Measurements from ENCODE around the gene FYB1. TPM values are rescaled to one million over a fixed set of nuclear protein-coding genes. Genes with fewer than 3 reads are reported as not detected.

Gene FYB1
- total and polyA plus RNA-seq, 2 experiments from 2014 or later = not detected

GRCh38 chr5:39116344-39117170 lies 102.8 kb downstream of the FYB1 start:
- no peak for ATAC-seq
- H3K4me1 ChIP-seq (ENCODE audit: insufficient read depth) = no peaks in the 10 kb centered on the region
- no peaks in the 10 kb centered on the region for H3K27me3 Mint-ChIP-seq (ENCODE audit: insufficient read depth, low read depth, poor library complexity)

More at GRCh38 chr5:39116344-39117170, 102.8 kb downstream of the FYB1 start:
- no peak overlapping the region for H3K27ac ChIP-seq (ENCODE audit: low read depth)
- H3K4me3 ChIP-seq = no peak overlapping the region
- no peaks in the 10 kb centered on the region for H4K20me1 ChIP-seq (replicated peaks; ENCODE audit: insufficient read depth)
- no peak for DNase-seq (ENCODE audit: low spot score)
- Mint-ChIP-seq H3K4me1 (no peaks in the 10 kb centered on the region), H3K36me3 (ENCODE audit: low read depth) (no peaks in the 10 kb centered on the region), H3K9me3 (no peaks in the 10 kb centered on the region), H3K27ac (no peak overlapping the region), H3K4me3 (no peak overlapping the region)
- no peak overlapping the region for H2AFZ ChIP-seq
- H3K36me3 ChIP-seq (ENCODE audit: insufficient read depth) = no peaks in the 10 kb centered on the region
- no peak for TF ChIP-seq ZNF114 (CRISPR knock-in tag; IDR thresholded peaks at IDR 0.05)
- TF ChIP-seq EZH2phosphoT487 (IDR thresholded peaks at IDR 0.05; ENCODE audit: unreplicated experiment) = no peak
- TF ChIP-seq REST (IDR thresholded peaks at IDR 0.05; ENCODE audit: unreplicated experiment) = no peak
- TF ChIP-seq NANOG (IDR thresholded peaks at IDR 0.05; ENCODE audit: borderline replicate concordance) = no peak
- no peak for TF ChIP-seq EZH2 (IDR thresholded peaks at IDR 0.05; ENCODE audit: low read depth, unreplicated experiment)
- no peak for TF ChIP-seq CTCF (conservative IDR thresholded peaks at IDR 0.05; ENCODE audit: low read depth in 2 of 2)
- no peak for TF ChIP-seq CREB1 (CRISPR knock-in tag; IDR thresholded peaks at IDR 0.05; ENCODE audit: low read depth)
- TF ChIP-seq JUNB (IDR thresholded peaks at IDR 0.05; ENCODE audit: unreplicated experiment) = no peak
- no peak for TF ChIP-seq ZNF331 (CRISPR knock-in tag; IDR thresholded peaks at IDR 0.05; ENCODE audit: low read depth)
- TF ChIP-seq STAT1 (IDR thresholded peaks at IDR 0.05; ENCODE audit: unreplicated experiment) = no peak
- TF ChIP-seq POLR2AphosphoS5 (IDR thresholded peaks at IDR 0.05; ENCODE audit: low read depth) = no peak
- TF ChIP-seq ZNF462 (CRISPR knock-in tag; IDR thresholded peaks at IDR 0.05) = no peak
- no peak overlapping the region for H3K4me2 ChIP-seq
- H3F3A ChIP-seq (replicated peaks; ENCODE audit: low read depth) = no peaks in the 10 kb centered on the region
- no peaks in the 10 kb centered on the region for H3K79me2 ChIP-seq (replicated peaks; ENCODE audit: insufficient read depth)
- no peaks in the 10 kb centered on the region for H3K27me3 ChIP-seq (ENCODE audit: insufficient read depth)
- H3K9me2 ChIP-seq (ENCODE audit: insufficient read depth) = no peaks in the 10 kb centered on the region

Measured in GM23338 (cell line).